SJCRH30 (cell line): ENCODE data around the gene ACTR1B. TPM values are rescaled to one million over a fixed set of nuclear protein-coding genes. Genes with fewer than 3 reads are reported as not detected.
"Not testable (repeated sequence)": the region's sequence is repeated elsewhere in the genome, so short reads cannot be mapped to it uniquely, and the experiment has no call there.

Experiments
- DNase-seq, 2 experiments: peaks; one replicate each; pipeline ENCODE4 v3.0.0-alpha.2; 2015 to 2020
- H3K27ac ChIP-seq: fragments of 250-450 bp; sonication (Bioruptor Pico); 2 replicates; pipeline ENCODE4 v1.5.1; 2020; ENCODE audit warnings: mild to moderate bottlenecking, moderate library complexity
- H3K27me3 ChIP-seq: fragments of 250-450 bp; sonication (Bioruptor Pico); 2 replicates; pipeline ENCODE4 v1.5.1; 2020; ENCODE audit warnings: mild to moderate bottlenecking, moderate library complexity
- H3K36me3 ChIP-seq: fragments of 250-450 bp; sonication (Bioruptor Pico); 2 replicates; pipeline ENCODE4 v1.5.1; 2020; ENCODE audit warnings: mild to moderate bottlenecking, moderate library complexity
- H3K4me1 ChIP-seq: fragments of 250-450 bp; sonication (Bioruptor Pico); 2 replicates; pipeline ENCODE4 v1.5.1; 2020; ENCODE audit warnings: mild to moderate bottlenecking, moderate library complexity
- H3K4me3 ChIP-seq: fragments of 250-450 bp; sonication (Bioruptor Pico); 2 replicates; pipeline ENCODE4 v1.5.1; 2020; ENCODE audit warnings: mild to moderate bottlenecking, moderate library complexity
- H3K9me3 ChIP-seq: fragments of 250-450 bp; sonication (Bioruptor Pico); replicated peaks from 2 replicates; pipeline ENCODE4 v1.5.1; 2020; ENCODE audit warnings: mild to moderate bottlenecking, moderate library complexity
- total RNA-seq: library from RNA; depleted of rRNA; stranded (reverse); fragments of >200 nt; shearing (Covaris generic); gene quantifications from 2 replicates; pipeline ENCODE4 v1.2.3, GENCODE V29; 2014

Gene ACTR1B
- total RNA-seq, 1 experiment from 2014 or later: 31.6 TPM

DNA sequence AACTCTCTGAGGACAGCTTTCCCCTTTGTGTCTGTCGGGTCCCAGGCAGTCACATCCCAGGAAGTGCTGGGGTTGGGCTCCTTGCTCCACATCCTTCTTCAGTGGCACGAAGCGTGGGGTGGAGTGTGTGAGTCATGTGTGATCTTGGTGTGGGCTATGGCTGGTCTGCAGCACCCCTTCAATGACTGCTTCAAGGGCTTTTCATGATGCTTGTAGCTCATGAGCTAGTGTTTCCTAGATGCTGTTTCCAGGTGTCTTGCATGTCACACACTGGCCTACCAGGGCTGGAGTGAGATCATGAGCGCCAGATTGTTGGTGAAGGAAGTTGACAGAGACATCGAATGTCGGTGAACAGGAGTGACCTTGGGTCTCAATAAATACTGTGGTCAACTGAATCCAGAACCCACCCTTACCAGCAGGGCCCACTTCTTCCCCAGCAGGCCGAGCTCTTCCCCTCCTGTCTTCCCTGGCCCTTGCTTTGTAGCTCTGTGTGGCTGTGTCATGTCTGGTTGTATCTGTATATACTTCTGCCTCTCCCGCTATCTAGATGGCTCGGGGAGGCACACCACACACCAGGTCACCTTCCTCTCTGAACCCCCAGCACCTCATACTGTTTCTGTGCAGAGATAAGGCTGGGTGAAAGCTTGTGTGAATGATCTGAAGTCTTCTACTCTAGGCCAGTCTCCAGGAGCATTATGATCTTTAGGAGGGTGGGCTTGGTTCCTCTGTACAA, 9.5 kb upstream of the ACTR1B start:
- no peak overlapping the region for H3K27ac ChIP-seq
- H3K36me3 ChIP-seq: no peaks in the 10 kb centered on the region
- H3K4me3 ChIP-seq: no peak overlapping the region
- no peak for DNase-seq
- no peaks in the 10 kb centered on the region; the same call in 1 of the 2 replicates for H3K9me3 ChIP-seq
- H3K4me1 ChIP-seq: peaks cover 9% of the 10 kb centered on the region; the same call in 1 of the 2 replicates
- H3K27me3 ChIP-seq: no peaks in the 10 kb centered on the region

- H3K9me3 ChIP-seq, H3K4me1 ChIP-seq, H3K27me3 ChIP-seq, H3K4me3 ChIP-seq, DNase-seq, H3K36me3 ChIP-seq, H3K27ac ChIP-seq: not testable (repeated sequence)
Measured at GRCh38 chr2:97672606-97673140, 8.8 kb upstream of the ACTR1B start.

GRCh38 chr2:97671526-97671925, 7.7 kb upstream of the ACTR1B start:
- H3K9me3 ChIP-seq: no peaks in the 10 kb centered on the region
- no peak overlapping the region for H3K4me3 ChIP-seq
- peaks cover 9% of the 10 kb centered on the region; the same call in 1 of the 2 replicates for H3K4me1 ChIP-seq
- H3K27ac ChIP-seq: no peak overlapping the region
- no peaks in the 10 kb centered on the region for H3K27me3 ChIP-seq
- H3K36me3 ChIP-seq: no peaks in the 10 kb centered on the region
- no peak for DNase-seq

- Histone ChIP-seq H3K27me3 (no peaks in the 10 kb centered on the region), H3K4me1 (0 out of 2 replicates have a peak, but pooled peaks cover 5% of the 10 kb centered on the region), H3K36me3 (no peaks in the 10 kb centered on the region), H3K4me3 (no peak overlapping the region), H3K27ac (no peak overlapping the region), H3K9me3 (no peaks in the 10 kb centered on the region)
- DNase-seq: no peak
Measured at GRCh38 chr2:97670471-97670870, 6.6 kb upstream of the ACTR1B start.

DNA sequence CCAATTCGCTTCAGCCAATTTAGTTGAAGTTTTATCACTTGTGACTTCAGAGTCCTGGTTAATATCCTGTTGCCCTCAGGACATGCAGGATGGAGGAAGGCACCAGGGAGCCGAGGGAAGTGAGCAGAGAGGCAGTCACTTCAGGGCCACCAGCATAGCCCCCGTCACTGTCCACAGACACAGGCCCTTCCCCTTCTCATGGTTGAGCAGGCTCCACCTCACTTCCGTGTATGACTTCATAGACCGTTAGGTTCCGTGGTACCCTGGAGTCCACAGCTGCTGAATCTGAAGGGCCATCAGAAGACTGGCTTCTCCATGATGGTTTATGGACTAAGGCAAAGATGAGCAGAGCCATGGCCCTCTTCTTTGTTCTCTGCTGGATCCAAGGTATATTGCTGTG, 5.6 kb upstream of the ACTR1B start, which contains the start of gene C2orf92:
Gene C2orf92, plus strand, starts transcription at position 266 of the 400 bp plus-strand sequence. Its CDS starts 76 bp downstream, at position 342.
- Histone ChIP-seq H3K27me3 (no peaks in the 10 kb centered on the region), H3K9me3 (no peaks in the 10 kb centered on the region), H3K36me3 (no peaks in the 10 kb centered on the region), H3K27ac (no peak within 1 kb of the TSS), H3K4me1 (0 out of 2 replicates have a peak, but pooled peaks cover 5% of the 10 kb centered on the region), H3K4me3 (no peak within 1 kb of the TSS)
- DNase-seq: no peak

- H3K27ac ChIP-seq: peak overlapping the region; percentile 78
- H3K4me3 ChIP-seq: peak overlapping the region; percentile 74
- peak in 1 of 2 experiments; percentile 19 for DNase-seq
- H3K27me3 ChIP-seq: no peaks in the 10 kb centered on the region
- H3K9me3 ChIP-seq: no peaks in the 10 kb centered on the region
- no peaks in the 10 kb centered on the region for H3K36me3 ChIP-seq
- no peaks in the 10 kb centered on the region; the same call in 1 of the 2 replicates for H3K4me1 ChIP-seq
Measured at GRCh38 chr2:97664636-97664970, 759 bp upstream of the ACTR1B start.

- H3K4me1 ChIP-seq: no peaks in the 10 kb centered on the region; the same call in 1 of the 2 replicates
- DNase-seq: no peak
- H3K36me3 ChIP-seq: peaks cover 2% of the 10 kb centered on the region; the same call in 1 of the 2 replicates
Measured at GRCh38 chr2:97663626-97663961, 250 bp downstream of the ACTR1B start.

GRCh38 chr2:97662895-97663625, 784 bp downstream of the ACTR1B start:
- H3K27me3 ChIP-seq: no peaks in the 10 kb centered on the region
- peak; percentile 59 to 66 for DNase-seq
- no peaks in the 10 kb centered on the region; the same call in 1 of the 2 replicates for H3K4me1 ChIP-seq
- H3K36me3 ChIP-seq: peaks cover 7% of the 10 kb centered on the region; the same call in 1 of the 2 replicates
- peak overlapping the region; percentile 74 for H3K4me3 ChIP-seq
- peak overlapping the region; percentile 77 for H3K27ac ChIP-seq
- no peaks in the 10 kb centered on the region for H3K9me3 ChIP-seq

More at GRCh38 chr2:97663626-97663961, 250 bp downstream of the ACTR1B start:
- no peaks in the 10 kb centered on the region for H3K27me3 ChIP-seq
- H3K27ac ChIP-seq: peak overlapping the region; percentile 77
- H3K4me3 ChIP-seq: peak overlapping the region; percentile 74
- H3K9me3 ChIP-seq: no peaks in the 10 kb centered on the region

- no peaks in the 10 kb centered on the region; the same call in 1 of the 2 replicates for H3K4me1 ChIP-seq
- no peak for DNase-seq
- H3K27me3 ChIP-seq: no peaks in the 10 kb centered on the region
Measured at GRCh38 chr2:97662386-97662894, 1.4 kb downstream of the ACTR1B start.

DNA sequence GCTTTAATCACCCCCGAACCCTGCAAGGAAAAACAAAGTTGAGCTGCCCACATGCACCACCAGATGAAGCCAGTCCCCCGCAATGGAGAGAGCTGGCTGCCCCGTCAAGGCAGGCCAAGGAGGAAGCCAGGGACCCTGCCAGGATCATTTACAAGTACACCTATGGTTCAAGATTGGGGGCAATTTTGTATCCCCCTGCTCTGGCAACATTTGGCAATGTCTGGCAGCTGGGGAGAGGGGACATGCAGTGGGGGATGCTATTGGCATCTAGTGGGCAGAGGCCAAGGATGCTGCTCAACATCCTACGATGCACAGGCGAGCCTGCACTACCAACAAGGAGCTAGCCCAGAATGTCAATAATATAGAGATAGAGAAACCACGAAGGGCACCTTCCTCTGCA, 1.9 kb downstream of the ACTR1B start:
- no peak for DNase-seq
- Histone ChIP-seq H3K9me3 (no peaks in the 10 kb centered on the region), H3K27ac (no peak overlapping the region), H3K4me3 (no peak overlapping the region), H3K27me3 (no peaks in the 10 kb centered on the region), H3K4me1 (no peaks in the 10 kb centered on the region; the same call in 1 of the 2 replicates), H3K36me3 (peaks cover 10% of the 10 kb centered on the region)

More at GRCh38 chr2:97662386-97662894, 1.4 kb downstream of the ACTR1B start:
- Histone ChIP-seq H3K36me3 (peaks cover 10% of the 10 kb centered on the region), H3K4me3 (peak overlapping the region; percentile 74), H3K27ac (peak overlapping the region; percentile 77), H3K9me3 (no peaks in the 10 kb centered on the region)

DNA sequence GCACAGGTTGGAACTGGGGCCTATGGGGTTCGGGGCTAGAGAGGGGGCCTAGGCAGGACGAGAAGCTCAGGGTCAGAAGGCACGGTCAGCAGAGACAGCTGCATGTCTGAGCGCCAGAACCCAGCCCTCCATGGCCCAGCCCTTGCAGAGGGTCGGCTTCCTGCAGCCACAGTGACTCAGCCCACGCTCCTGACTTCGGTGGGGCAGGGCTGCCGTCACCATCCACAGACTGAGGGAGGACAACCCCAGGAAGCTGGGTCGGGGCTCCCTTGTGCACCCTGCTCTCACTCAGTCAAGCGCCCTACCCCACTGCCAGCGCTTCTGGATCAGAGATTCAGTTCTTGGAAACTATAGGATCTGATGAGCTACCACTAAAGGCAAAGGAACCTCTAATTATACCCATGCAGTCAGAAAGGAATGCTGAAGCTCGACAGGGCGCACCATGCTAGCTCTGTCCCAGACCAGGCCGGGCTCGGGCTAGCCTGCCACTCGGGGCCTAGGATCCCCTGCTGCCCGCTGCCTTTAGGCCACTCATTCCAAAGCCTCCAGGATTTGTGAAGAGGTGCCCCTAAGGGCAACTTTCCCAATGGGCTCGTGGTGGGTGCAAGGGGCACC, 3.0 kb downstream of the ACTR1B start:
- Histone ChIP-seq H3K27me3 (no peaks in the 10 kb centered on the region), H3K4me3 (no peak overlapping the region), H3K36me3 (peaks cover 15% of the 10 kb centered on the region), H3K9me3 (no peaks in the 10 kb centered on the region), H3K4me1 (no peaks in the 10 kb centered on the region; the same call in 1 of the 2 replicates), H3K27ac (no peak overlapping the region)
- no peak for DNase-seq

- DNase-seq: no peak
- Histone ChIP-seq H3K4me1 (no peaks in the 10 kb centered on the region; the same call in 1 of the 2 replicates), H3K4me3 (no peak overlapping the region), H3K9me3 (no peaks in the 10 kb centered on the region), H3K27me3 (no peaks in the 10 kb centered on the region), H3K27ac (no peak overlapping the region), H3K36me3 (peaks cover 20% of the 10 kb centered on the region)
Measured at GRCh38 chr2:97660044-97660774, 3.6 kb downstream of the ACTR1B start.

- Histone ChIP-seq H3K4me3 (no peak overlapping the region), H3K9me3 (no peaks in the 10 kb centered on the region), H3K27ac (no peak overlapping the region), H3K27me3 (no peaks in the 10 kb centered on the region), H3K36me3 (peaks cover 20% of the 10 kb centered on the region), H3K4me1 (no peaks in the 10 kb centered on the region; the same call in 1 of the 2 replicates)
- no peak for DNase-seq
Measured at GRCh38 chr2:97659256-97660043, 4.4 kb downstream of the ACTR1B start.
